Muscle layer of duodenum (tissue), 2 donors: ENCODE data around the gene MRPL36.

ENCODE experiments used
- H3K27ac ChIP-seq: one replicate; pipeline ENCODE4 v1.7.0; 2013; ENCODE audit warnings: mild to moderate bottlenecking, low read length
- H3K27me3 ChIP-seq: one replicate; pipeline ENCODE4 v1.7.0; 2013; ENCODE audit warnings: low read depth, mild to moderate bottlenecking, control low read depth, low read length
- H3K36me3 ChIP-seq, 2 donors: one replicate each; pipeline ENCODE4 v1.7.0; 2013; ENCODE audit warnings: low read length in 2 of 2, control low read depth in 1 of 2, mild to moderate bottlenecking in 1 of 2; ENCODE audit not compliant: insufficient read depth in 2 of 2, control insufficient read depth in 1 of 2
- H3K4me1 ChIP-seq, 2 donors: one replicate each; pipeline ENCODE4 v1.7.0; 2013; ENCODE audit warnings: low read length in 2 of 2, mild to moderate bottlenecking in 2 of 2, control low read depth in 1 of 2, moderate library complexity in 1 of 2; ENCODE audit not compliant: insufficient read depth in 2 of 2, control insufficient read depth in 1 of 2
- H3K4me3 ChIP-seq, 2 donors: one replicate each; pipeline ENCODE4 v1.7.0; 2013; ENCODE audit warnings: low read length in 2 of 2, low read depth in 1 of 2, mild to moderate bottlenecking in 1 of 2
- H3K9me3 ChIP-seq, 2 donors: one replicate each; pipeline ENCODE4 v1.7.0; 2013; ENCODE audit warnings: low read length in 2 of 2, control low read depth in 1 of 2, mild to moderate bottlenecking in 1 of 2; ENCODE audit not compliant: control insufficient read depth in 1 of 2
- donor health status: healthy.

The MRPL36 gene

GRCh38 chr5:1763960-1764605 is 35.6 kb downstream of the MRPL36 start:
- H3K27ac ChIP-seq: no peak overlapping the region
- no peaks in the 10 kb centered on the region for H3K36me3 ChIP-seq
- H3K27me3 ChIP-seq: no peaks in the 10 kb centered on the region
- no peaks in the 10 kb centered on the region for H3K4me1 ChIP-seq
- no peaks in the 10 kb centered on the region for H3K9me3 ChIP-seq
- H3K4me3 ChIP-seq: no peak overlapping the region

DNA sequence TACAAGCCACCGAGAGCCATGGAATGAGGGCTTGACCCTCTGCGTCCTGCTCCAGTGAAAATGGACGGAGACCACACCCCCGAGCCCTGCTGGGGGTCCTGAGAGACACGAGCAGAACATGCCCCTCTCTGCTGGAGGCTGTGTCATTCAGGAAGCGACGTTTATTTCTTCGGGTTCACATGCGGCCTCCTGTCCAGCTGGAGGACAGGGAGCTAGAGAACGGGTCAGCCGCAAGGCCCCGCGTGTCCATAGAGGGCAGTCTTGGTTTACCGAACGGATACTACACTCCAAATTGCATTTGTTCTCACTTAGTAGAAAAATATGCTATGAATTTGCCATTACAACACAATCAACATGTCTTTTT is 36.1 kb downstream of the MRPL36 start:
- Histone ChIP-seq H3K36me3 (no peaks in the 10 kb centered on the region), H3K27ac (no peak overlapping the region), H3K4me3 (no peak overlapping the region), H3K9me3 (no peaks in the 10 kb centered on the region), H3K27me3 (no peaks in the 10 kb centered on the region), H3K4me1 (no peaks in the 10 kb centered on the region)

- Histone ChIP-seq H3K27me3 (no peaks in the 10 kb centered on the region), H3K27ac (no peak overlapping the region), H3K4me1 (no peaks in the 10 kb centered on the region), H3K4me3 (no peak overlapping the region), H3K36me3 (no peaks in the 10 kb centered on the region), H3K9me3 (no peaks in the 10 kb centered on the region)
Observed at GRCh38 chr5:1762883-1763547, 36.6 kb downstream of the MRPL36 start.

- no peak overlapping the region for H3K27ac ChIP-seq
- no peaks in the 10 kb centered on the region for H3K36me3 ChIP-seq
- H3K9me3 ChIP-seq: no peaks in the 10 kb centered on the region
- H3K4me3 ChIP-seq: no peak overlapping the region
- H3K27me3 ChIP-seq: no peaks in the 10 kb centered on the region
- no peaks in the 10 kb centered on the region for H3K4me1 ChIP-seq
Observed at GRCh38 chr5:1762121-1762882, 37.3 kb downstream of the MRPL36 start.

DNA sequence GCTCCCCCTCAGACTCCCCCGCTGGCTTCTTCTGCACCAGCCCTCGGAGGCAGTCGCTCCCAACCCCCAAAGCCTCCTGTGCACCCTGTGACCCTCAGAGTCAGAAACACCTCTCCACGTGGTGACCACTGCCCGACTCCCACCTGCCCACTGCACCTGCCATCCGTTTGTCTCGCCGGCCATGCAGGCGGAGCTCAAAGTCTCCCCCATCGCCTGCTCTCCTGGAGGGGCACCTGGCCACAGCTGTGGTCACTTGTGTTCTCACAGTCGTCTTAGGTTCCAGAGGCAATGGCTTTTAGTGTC is 38.2 kb downstream of the MRPL36 start:
- Histone ChIP-seq H3K4me1 (no peaks in the 10 kb centered on the region), H3K9me3 (no peaks in the 10 kb centered on the region), H3K36me3 (no peaks in the 10 kb centered on the region), H3K27ac (no peak overlapping the region), H3K27me3 (no peaks in the 10 kb centered on the region), H3K4me3 (no peak overlapping the region)

DNA sequence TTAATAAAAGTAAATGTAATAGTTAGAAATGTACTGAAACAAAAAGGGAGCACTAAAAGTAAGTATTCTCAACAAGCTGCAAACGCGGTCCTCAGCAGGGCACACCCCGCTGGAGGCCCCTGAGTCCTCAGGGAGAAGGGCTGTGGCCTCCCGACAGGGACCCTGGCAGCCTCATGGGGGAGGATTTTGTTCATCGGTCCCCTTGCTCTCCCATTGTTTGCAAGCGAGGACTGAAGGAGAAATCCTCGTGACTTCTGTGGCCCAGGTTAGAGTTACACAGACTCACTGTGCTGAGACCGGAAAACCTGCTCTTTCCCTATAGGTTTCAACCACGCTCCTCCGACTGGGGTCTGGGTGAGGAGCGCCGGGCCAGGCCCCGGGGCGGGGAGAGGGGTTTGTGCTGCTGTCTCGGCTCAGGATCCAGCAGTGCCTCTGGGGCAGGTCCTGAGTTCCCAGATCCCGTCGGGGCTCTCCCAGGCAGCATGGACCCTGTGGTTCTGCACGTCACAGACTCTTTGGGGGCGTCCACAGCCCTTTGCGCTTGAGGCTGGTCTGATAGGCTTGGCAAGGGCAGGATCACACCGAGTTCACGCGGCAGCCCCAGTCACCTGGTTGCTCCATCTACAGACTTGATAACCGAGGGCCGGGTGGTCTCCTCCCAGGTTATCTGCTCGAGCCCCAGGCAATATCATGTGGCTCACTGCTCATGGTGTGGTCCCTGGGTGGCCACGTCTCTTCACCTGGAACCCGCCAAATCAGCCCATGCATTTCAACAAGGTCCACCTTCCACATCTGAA is 38.8 kb downstream of the MRPL36 start:
- H3K9me3 ChIP-seq: no peaks in the 10 kb centered on the region
- H3K36me3 ChIP-seq: no peaks in the 10 kb centered on the region
- H3K27ac ChIP-seq: no peak overlapping the region
- no peaks in the 10 kb centered on the region for H3K27me3 ChIP-seq
- no peak overlapping the region for H3K4me3 ChIP-seq
- H3K4me1 ChIP-seq: no peaks in the 10 kb centered on the region

DNA sequence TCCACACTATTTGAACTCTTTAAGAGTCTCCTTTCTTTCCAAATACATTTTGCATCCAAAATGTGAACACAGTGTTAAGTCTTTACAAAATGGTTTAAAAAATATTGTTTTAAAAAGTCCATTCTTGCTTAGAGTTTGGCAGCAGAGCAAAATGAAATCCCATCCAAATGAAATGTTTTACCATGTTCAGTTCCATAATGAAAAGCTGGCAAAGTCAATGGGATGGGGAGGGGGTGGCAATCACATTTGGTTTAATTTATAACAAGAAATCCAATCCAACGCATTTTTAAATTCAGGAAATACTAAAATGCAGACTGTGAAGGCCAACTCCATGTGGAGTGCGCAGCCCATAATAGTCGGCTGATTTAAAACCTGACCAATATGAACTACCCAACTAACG is 39.4 kb downstream of the MRPL36 start:
- H3K4me1 ChIP-seq: no peaks in the 10 kb centered on the region
- H3K27ac ChIP-seq: no peak overlapping the region
- H3K4me3 ChIP-seq: no peak overlapping the region
- H3K27me3 ChIP-seq: no peaks in the 10 kb centered on the region
- H3K36me3 ChIP-seq: no peaks in the 10 kb centered on the region
- no peaks in the 10 kb centered on the region for H3K9me3 ChIP-seq

DNA sequence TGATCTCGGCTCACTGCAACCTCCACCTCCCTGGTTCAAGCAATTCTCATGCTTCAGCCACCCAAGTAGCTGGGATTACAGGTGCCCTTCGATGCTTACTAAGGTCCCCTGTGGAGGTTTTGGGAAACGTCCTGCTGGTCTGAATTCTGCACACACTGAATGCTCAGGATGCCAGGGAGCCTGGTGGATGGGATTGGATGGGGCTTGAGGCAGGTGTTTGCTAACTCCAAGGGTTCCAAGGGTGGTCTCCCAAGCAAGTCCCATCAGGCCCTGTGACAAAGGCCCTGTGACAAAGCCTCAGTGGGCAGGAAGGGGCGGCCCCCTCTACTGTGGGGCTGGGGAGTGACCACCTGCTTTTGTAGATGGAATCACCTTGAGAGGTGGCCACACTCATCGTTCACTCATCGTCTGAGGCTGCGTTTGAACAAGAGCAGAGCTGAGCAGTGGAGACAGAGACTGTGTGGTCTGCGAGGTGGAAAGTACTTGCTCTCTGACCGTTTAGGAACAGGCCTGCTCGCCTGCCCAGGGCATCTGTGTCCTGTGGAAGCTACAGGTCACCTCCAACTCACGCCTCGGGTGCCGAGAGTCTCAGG is 40.2 kb downstream of the MRPL36 start:
- Histone ChIP-seq H3K4me3 (no peak overlapping the region), H3K9me3 (no peaks in the 10 kb centered on the region), H3K36me3 (no peaks in the 10 kb centered on the region), H3K27ac (no peak overlapping the region), H3K27me3 (no peaks in the 10 kb centered on the region), H3K4me1 (no peaks in the 10 kb centered on the region)

DNA sequence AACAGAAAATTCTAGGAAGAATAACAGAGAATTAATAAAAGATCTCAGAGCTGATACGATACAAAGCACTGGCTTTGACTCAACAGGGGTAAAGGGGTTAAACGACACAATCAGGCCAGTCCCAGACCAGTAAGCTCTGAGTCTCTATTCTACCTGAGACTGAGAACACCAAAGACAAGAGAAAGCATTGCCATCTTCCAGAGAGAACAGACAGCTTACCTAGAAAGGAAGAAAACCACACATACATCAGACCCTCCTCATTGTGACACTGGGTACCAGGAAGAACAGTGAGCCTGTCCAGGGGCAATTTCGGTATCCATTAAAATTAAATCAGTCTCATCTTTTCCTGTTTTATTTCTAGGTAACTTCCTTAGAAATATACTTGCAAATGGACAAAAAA is 41.1 kb downstream of the MRPL36 start:
- no peaks in the 10 kb centered on the region for H3K27me3 ChIP-seq
- no peak overlapping the region for H3K4me3 ChIP-seq
- H3K4me1 ChIP-seq: no peaks in the 10 kb centered on the region
- H3K9me3 ChIP-seq: no peaks in the 10 kb centered on the region
- H3K36me3 ChIP-seq: no peaks in the 10 kb centered on the region
- no peak overlapping the region for H3K27ac ChIP-seq

DNA sequence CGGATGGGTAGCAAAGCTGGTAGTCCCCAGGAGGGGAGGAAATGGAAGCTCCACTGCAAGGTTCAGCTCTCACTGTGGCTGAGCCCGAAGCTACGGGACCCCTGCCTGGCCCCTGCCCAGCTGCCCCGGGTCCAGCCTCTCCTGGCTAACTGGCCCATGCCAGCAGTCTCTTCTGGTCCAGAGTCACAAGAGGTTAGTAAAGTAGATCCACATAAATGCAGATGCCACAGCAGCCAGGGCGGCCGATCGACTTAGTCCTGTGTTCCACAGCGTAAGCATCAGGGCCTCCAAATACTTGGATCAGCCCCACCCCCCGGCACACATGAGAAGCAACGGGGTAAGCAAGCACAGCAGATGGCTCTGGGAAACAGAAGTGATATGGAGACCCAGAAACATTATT is 42.1 kb downstream of the MRPL36 start:
- H3K4me1 ChIP-seq: no peaks in the 10 kb centered on the region
- H3K27me3 ChIP-seq: no peaks in the 10 kb centered on the region
- no peak overlapping the region for H3K4me3 ChIP-seq
- H3K27ac ChIP-seq: no peak overlapping the region
- no peaks in the 10 kb centered on the region for H3K9me3 ChIP-seq
- no peaks in the 10 kb centered on the region for H3K36me3 ChIP-seq

DNA sequence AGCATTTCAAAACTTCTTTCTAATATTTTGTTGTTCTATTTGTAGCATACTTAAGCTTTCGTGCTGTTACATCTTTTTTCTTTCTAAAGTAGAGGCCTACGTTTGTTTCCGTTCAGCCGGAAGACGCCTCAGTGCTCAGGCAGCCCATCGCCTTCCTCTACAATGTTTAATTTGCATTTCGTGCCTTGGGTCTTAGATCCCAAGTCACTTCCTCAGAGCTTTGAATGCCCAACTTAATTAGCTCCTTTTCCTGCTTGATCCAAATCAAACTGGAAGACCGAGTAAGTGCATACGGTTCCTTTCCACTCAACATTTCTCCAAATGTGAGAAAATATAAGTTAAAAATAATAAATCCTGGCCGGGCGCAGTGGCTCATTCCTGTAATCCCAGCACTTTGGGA is 43.2 kb downstream of the MRPL36 start:
- Histone ChIP-seq H3K27me3 (no peaks in the 10 kb centered on the region), H3K4me1 (no peaks in the 10 kb centered on the region), H3K27ac (no peak overlapping the region), H3K36me3 (no peaks in the 10 kb centered on the region), H3K9me3 (no peaks in the 10 kb centered on the region), H3K4me3 (no peak overlapping the region)
